ENCODE data around the gene SLC15A4. TPM values are rescaled to one million over a fixed set of nuclear protein-coding genes. Genes with fewer than 3 reads are reported as not detected.

The SLC15A4 gene
- total RNA-seq, 1 donor from 2014 or later: 35.0 TPM

DNA sequence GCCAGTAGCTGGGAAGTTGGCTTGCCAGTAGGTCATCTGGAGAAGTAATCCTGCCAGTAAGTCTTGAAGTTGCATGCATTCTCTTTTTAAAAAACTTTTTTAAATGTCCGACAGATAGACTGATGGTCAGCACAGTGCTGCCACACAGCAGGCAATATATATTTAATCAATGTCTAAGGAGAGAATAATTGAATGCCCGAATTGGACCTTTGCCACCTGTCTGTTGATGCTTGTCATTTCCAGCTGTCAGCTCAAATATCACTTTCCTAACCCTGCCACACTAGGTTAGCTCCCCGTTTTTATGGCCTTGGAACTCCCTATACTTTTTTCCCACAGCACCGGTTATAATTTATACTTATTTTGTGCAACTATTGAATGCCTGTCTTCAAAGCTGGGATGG is 2.1 kb upstream of the SLC15A4 start:
- H3K9me3 ChIP-seq (ENCODE audit: control insufficient read depth in 3 of 3, low read length in 3 of 3): no peaks in the 10 kb centered on the region
- peak overlapping the region in 2 of 3 donors; percentile 4 to 6 for H3K4me3 ChIP-seq (ENCODE audit: low read length in 3 of 3)
- H3K4me1 ChIP-seq (ENCODE audit: control insufficient read depth in 3 of 3, insufficient read depth in 3 of 3, low read length in 3 of 3): peaks cover 29 to 34% (median 29%) of the 10 kb centered on the region in 3 donors
- no peak overlapping the region for H3K27ac ChIP-seq (ENCODE audit: low read depth, low read length)
- peaks cover 0 to 2% (median 2%) of the 10 kb centered on the region in 3 donors for H3K36me3 ChIP-seq (ENCODE audit: control insufficient read depth in 3 of 3, insufficient read depth in 3 of 3, low read length in 3 of 3)
- H3K9ac ChIP-seq (ENCODE audit: low read depth in 1 of 3, low read length in 3 of 3): peak overlapping the region in 2 of 3 donors; percentile 8 to 47
- no peaks in the 10 kb centered on the region for H3K27me3 ChIP-seq (ENCODE audit: control insufficient read depth in 3 of 3, insufficient read depth in 3 of 3, low read length in 3 of 3)

DNA sequence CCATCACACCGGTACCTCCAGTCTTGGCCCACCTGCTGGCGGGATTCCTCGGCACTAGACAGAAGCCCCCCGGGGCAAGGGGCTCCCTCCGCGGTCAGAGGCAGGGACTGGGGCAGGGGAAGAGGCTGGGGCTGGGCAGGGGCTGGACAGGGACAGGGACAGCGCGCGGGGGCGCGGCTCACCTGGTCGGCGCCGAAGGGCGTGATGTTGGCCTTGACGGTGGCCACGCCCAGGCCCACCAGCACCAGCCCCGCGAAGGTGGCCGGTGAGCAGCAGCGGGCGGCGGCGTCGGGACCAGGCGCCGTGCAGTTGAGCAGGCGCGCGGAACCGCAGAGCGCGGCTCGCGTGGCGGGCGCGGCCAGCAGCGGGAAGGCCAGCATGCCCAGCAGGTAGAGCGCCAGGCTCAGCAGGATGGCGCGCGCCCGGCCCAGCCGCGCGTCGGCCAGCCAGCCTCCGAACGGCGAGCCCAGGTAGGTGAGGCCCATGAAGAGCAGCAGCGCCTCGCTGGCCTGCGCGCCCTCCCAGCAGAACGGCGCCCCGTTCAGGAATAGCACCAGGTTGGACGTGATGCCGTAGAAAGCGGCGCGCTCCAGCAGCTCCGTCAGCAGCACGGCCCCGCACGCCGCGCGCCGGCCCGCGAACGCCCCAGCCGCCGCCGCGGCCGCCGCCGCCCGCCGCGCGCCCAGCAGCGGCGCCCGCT is 392 bp downstream of the SLC15A4 start:
- H3K9me3 ChIP-seq (ENCODE audit: control insufficient read depth in 3 of 3, low read length in 3 of 3): no peaks in the 10 kb centered on the region
- H3K27ac ChIP-seq (ENCODE audit: low read depth, low read length): peak overlapping the region; percentile 80
- H3K4me1 ChIP-seq (ENCODE audit: control insufficient read depth in 3 of 3, insufficient read depth in 3 of 3, low read length in 3 of 3): peaks cover 45 to 50% (median 49%) of the 10 kb centered on the region in 3 donors
- peak overlapping the region; percentile 84 to 97 (median 87) for H3K9ac ChIP-seq (ENCODE audit: low read depth in 1 of 3, low read length in 3 of 3)
- H3K27me3 ChIP-seq (ENCODE audit: control insufficient read depth in 3 of 3, insufficient read depth in 3 of 3, low read length in 3 of 3): no peaks in the 10 kb centered on the region
- peaks cover 0 to 5% (median 2%) of the 10 kb centered on the region in 3 donors for H3K36me3 ChIP-seq (ENCODE audit: control insufficient read depth in 3 of 3, insufficient read depth in 3 of 3, low read length in 3 of 3)
- peak overlapping the region; percentile 72 to 94 (median 91) for H3K4me3 ChIP-seq (ENCODE audit: low read length in 3 of 3)

DNA sequence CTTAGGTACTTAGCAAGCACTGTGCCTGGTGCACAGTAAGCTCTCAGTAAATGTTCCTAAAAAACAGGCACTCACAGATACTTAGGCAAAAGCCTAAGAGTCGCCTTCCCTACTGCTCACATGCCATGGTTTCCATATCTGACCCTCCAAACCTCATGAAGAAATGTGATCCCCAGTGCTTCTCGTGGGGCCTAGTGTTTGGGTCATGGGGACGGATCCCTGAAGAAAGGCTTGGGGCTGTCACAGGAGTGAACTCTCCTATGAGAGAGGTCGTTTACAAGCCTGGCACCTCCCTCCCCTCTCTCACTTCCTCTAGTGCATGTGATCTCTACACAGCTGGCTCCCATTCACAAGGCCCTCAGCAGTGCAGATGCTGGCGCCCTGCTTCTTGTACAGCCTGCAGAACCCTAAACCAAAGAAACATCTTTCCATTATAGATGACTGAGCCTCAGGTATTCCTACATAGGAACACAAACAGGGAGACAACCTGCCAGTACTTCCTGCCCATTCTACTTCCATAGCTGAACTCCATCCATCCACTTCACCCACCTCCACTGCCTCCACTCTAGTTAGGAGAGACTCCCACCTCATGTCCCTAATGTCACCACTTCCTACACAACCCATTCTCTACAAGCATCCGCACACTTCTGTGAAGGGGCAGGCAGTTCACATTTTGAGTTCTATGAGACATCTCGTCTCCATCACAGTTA is 2.9 kb downstream of the SLC15A4 start:
- no peaks in the 10 kb centered on the region for H3K9me3 ChIP-seq (ENCODE audit: control insufficient read depth in 3 of 3, low read length in 3 of 3)
- H3K4me1 ChIP-seq (ENCODE audit: control insufficient read depth in 3 of 3, insufficient read depth in 3 of 3, low read length in 3 of 3): peaks cover 66 to 74% (median 69%) of the 10 kb centered on the region in 3 donors
- peak overlapping the region; percentile 97 for H3K27ac ChIP-seq (ENCODE audit: low read depth, low read length)
- no peaks in the 10 kb centered on the region for H3K27me3 ChIP-seq (ENCODE audit: control insufficient read depth in 3 of 3, insufficient read depth in 3 of 3, low read length in 3 of 3)
- peak overlapping the region; percentile 3 to 43 (median 22) for H3K4me3 ChIP-seq (ENCODE audit: low read length in 3 of 3)
- H3K9ac ChIP-seq (ENCODE audit: low read depth in 1 of 3, low read length in 3 of 3): peak overlapping the region in 2 of 3 donors; percentile 48 to 58
- H3K36me3 ChIP-seq (ENCODE audit: control insufficient read depth in 3 of 3, insufficient read depth in 3 of 3, low read length in 3 of 3): peaks cover 0 to 4% (median 2%) of the 10 kb centered on the region in 3 donors

DNA sequence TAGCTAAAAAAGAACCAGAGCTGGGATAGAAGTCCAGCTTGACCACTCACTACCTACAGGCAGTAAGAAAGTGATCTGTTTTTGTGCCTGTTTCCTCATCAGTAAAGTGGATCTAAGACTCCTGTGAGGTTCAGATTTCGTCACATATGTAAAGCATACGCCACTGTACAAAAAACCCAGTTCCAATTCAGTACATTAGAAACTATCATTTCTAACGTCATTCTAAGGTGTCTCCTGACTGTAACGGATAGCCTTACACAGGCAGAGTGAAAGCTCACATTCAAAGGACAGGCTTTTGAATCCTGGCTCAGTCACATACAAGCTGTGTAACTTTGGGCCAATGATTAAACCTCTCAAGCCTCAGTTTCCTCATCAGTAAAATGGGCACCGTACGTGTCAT is 3.5 kb downstream of the SLC15A4 start:
- H3K4me3 ChIP-seq (ENCODE audit: low read length in 3 of 3): peak overlapping the region in 2 of 3 donors; percentile 6 to 22
- H3K9ac ChIP-seq (ENCODE audit: low read depth in 1 of 3, low read length in 3 of 3): peak overlapping the region; percentile 28 to 72 (median 64)
- H3K27ac ChIP-seq (ENCODE audit: low read depth, low read length): peak overlapping the region; percentile 97
- H3K36me3 ChIP-seq (ENCODE audit: control insufficient read depth in 3 of 3, insufficient read depth in 3 of 3, low read length in 3 of 3): peaks cover 0 to 4% (median 2%) of the 10 kb centered on the region in 3 donors
- no peaks in the 10 kb centered on the region for H3K27me3 ChIP-seq (ENCODE audit: control insufficient read depth in 3 of 3, insufficient read depth in 3 of 3, low read length in 3 of 3)
- no peaks in the 10 kb centered on the region for H3K9me3 ChIP-seq (ENCODE audit: control insufficient read depth in 3 of 3, low read length in 3 of 3)
- H3K4me1 ChIP-seq (ENCODE audit: control insufficient read depth in 3 of 3, insufficient read depth in 3 of 3, low read length in 3 of 3): peaks cover 71 to 76% (median 72%) of the 10 kb centered on the region in 3 donors

DNA sequence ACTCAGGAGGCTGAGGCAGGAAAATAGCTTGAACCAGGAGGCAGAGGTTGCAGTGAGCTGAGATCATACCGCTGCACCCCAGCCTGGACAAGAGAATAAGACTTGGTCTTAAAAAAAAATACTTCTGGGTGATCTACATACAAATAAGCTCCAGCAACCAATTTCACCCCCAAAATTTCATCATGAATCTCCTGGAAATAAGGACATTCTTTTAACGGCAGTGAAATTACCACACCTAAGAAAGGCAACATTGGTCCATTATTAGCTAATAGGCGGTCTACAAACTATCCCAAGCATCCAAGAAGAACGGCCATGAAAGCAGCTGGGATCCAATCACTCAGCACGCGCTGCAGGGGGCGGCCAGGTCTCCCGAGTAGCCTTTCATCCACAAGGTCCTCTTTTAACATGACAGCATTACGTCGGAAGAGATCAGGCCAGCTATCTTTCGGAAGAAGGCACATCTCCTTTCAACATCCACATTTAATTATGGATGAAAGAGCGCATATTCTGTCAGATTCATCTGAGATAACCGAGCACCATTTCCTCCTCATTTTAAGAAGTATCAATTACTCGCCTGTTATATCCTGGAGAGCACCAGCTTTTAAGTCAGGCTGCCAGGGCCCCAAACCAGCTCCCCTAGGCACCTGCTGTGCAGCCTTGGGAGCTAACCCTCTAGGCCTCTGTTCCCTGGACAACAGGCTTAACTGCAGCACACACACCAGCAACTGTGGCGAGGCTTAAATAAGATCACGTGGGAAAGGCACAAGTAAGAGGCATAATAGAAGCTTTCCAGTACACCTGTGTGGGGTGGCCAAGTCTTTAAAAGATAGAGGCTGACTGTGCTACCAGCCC is 4.2 kb downstream of the SLC15A4 start:
- Histone ChIP-seq H3K27ac (ENCODE audit: low read depth, low read length) (peak overlapping the region; percentile 97), H3K9me3 (ENCODE audit: control insufficient read depth in 3 of 3, low read length in 3 of 3) (no peaks in the 10 kb centered on the region), H3K27me3 (ENCODE audit: control insufficient read depth in 3 of 3, insufficient read depth in 3 of 3, low read length in 3 of 3) (no peaks in the 10 kb centered on the region), H3K4me3 (ENCODE audit: low read length in 3 of 3) (peak overlapping the region in 2 of 3 donors; percentile 2 to 17), H3K4me1 (ENCODE audit: control insufficient read depth in 3 of 3, insufficient read depth in 3 of 3, low read length in 3 of 3) (peaks cover 71 to 77% (median 71%) of the 10 kb centered on the region in 3 donors), H3K36me3 (ENCODE audit: control insufficient read depth in 3 of 3, insufficient read depth in 3 of 3, low read length in 3 of 3) (peaks cover 2 to 4% (median 2%) of the 10 kb centered on the region in 3 donors), H3K9ac (ENCODE audit: low read depth in 1 of 3, low read length in 3 of 3) (peak overlapping the region; percentile 28 to 72 (median 64))

DNA sequence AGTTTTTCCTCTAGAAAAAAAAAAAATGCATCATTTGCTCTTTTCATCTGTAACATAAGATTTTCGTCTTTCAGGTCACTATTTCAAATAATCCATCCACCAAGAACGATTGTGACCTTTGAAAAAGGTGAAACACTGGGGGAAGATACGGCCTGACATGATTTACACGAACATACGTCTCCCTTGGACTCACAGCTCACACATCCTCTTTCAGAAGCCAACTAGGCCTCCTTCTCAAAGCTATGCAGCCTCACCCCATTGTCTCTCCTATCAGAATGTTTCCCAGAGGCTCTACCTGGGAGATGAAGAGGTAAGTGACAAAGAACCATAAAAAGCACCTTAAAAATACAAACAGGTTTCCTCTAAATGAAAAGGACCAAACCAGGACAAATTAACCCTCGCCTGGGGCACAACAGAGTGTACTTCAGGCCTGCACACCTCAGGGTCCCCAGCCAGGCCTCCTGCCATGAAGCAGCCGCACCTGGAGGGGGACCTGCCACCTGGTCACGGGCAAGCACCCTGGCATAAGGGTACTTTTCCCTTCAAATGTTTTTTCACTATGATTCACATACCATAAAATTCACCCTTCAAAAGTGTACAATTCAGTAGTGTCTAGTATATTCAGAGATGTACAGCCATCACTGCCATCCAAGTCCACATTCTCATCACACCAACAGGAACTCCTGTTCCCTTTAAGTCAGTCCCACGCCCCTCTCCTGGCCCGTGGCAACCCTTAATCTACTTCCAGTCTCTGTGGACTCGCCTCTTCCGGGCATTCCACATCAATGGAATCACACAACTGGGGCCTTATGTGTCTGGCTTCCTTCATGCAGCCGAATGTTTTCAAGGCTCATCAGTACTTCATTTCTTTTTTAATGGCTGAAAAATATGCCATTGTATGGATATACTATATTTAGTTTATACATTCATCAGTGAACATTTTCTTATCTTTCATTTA is 5.4 kb downstream of the SLC15A4 start:
- Histone ChIP-seq H3K9ac (ENCODE audit: low read depth in 1 of 3, low read length in 3 of 3) (peak overlapping the region; percentile 63 to 77 (median 65)), H3K27ac (ENCODE audit: low read depth, low read length) (peak overlapping the region; percentile 97), H3K9me3 (ENCODE audit: control insufficient read depth in 3 of 3, low read length in 3 of 3) (no peaks in the 10 kb centered on the region), H3K4me3 (ENCODE audit: low read length in 3 of 3) (peak overlapping the region in 1 of 3 donors; percentile 49), H3K4me1 (ENCODE audit: control insufficient read depth in 3 of 3, insufficient read depth in 3 of 3, low read length in 3 of 3) (peaks cover 80 to 81% (median 80%) of the 10 kb centered on the region in 3 donors), H3K27me3 (ENCODE audit: control insufficient read depth in 3 of 3, insufficient read depth in 3 of 3, low read length in 3 of 3) (no peaks in the 10 kb centered on the region), H3K36me3 (ENCODE audit: control insufficient read depth in 3 of 3, insufficient read depth in 3 of 3, low read length in 3 of 3) (peaks cover 4 to 10% (median 9%) of the 10 kb centered on the region in 3 donors)

DNA sequence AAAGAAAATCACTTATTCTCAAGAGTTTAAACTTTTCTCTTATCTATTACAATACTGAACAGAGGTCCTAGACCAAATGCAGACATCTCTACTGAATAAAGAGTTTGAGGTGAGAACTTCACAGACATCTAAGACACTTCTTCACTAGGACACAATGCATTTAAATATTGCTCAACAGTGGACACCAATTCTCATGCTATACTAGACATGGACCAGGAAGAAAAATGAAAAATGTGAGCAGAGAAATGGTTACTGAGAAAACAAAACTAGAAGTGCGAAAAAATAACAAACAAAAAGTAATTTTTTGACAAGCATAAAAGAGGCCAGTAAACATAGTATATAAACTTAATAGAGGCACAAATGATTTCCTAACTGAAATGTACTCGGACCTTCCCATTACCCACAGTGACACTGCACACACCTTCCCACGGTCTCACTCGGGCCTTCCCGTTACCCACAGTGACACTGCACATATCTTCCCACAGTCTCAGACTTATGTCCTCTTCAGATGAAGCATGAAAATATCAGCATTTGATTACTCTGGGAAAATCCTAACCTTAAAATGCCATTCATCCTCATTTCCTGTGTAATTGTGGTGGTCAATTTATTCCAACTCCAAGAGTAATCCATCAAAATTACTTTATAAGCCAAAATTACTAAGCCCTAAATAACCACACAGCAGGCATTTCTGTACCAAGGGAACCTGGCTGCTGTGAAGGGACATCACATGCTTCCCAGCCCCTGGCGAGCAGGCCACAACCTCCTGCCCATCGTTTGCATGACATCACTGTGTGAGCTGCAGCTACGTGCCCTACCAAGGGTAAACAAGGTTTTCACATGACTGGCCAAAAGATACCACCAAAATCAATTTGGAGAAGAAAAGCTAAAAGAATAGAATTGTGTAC is 6.4 kb downstream of the SLC15A4 start:
- H3K27me3 ChIP-seq (ENCODE audit: control insufficient read depth in 3 of 3, insufficient read depth in 3 of 3, low read length in 3 of 3): no peaks in the 10 kb centered on the region
- H3K36me3 ChIP-seq (ENCODE audit: control insufficient read depth in 3 of 3, insufficient read depth in 3 of 3, low read length in 3 of 3): peaks cover 4 to 11% (median 9%) of the 10 kb centered on the region in 3 donors
- H3K4me3 ChIP-seq (ENCODE audit: low read length in 3 of 3): peak overlapping the region; percentile 1 to 49 (median 16)
- peak overlapping the region; percentile 43 to 77 (median 65) for H3K9ac ChIP-seq (ENCODE audit: low read depth in 1 of 3, low read length in 3 of 3)
- peaks cover 83 to 90% (median 88%) of the 10 kb centered on the region in 3 donors for H3K4me1 ChIP-seq (ENCODE audit: control insufficient read depth in 3 of 3, insufficient read depth in 3 of 3, low read length in 3 of 3)
- peak overlapping the region; percentile 97 for H3K27ac ChIP-seq (ENCODE audit: low read depth, low read length)
- H3K9me3 ChIP-seq (ENCODE audit: control insufficient read depth in 3 of 3, low read length in 3 of 3): no peaks in the 10 kb centered on the region

DNA sequence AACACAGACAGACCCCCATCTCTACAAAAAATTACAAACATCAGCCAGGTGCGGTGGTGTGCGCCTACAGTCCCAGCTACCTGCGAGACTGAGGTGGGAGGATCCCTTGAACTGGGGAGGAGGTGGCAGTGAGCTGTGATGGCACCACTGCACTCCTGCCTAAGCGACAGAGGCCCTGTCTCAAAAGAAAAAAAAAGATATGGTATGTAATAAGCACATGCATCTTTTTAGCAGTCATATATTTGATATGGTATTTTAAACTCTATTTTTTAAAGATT is 7.2 kb downstream of the SLC15A4 start:
- Histone ChIP-seq H3K9ac (ENCODE audit: low read depth in 1 of 3, low read length in 3 of 3) (peak overlapping the region; percentile 45 to 73 (median 55)), H3K4me1 (ENCODE audit: control insufficient read depth in 3 of 3, insufficient read depth in 3 of 3, low read length in 3 of 3) (peaks cover 80 to 89% (median 89%) of the 10 kb centered on the region in 3 donors)

More for the DNA sequence above, 7.2 kb downstream of the SLC15A4 start:
- H3K36me3 ChIP-seq (ENCODE audit: control insufficient read depth in 3 of 3, insufficient read depth in 3 of 3, low read length in 3 of 3): peaks cover 4 to 9% (median 9%) of the 10 kb centered on the region in 3 donors
- peak overlapping the region; percentile 97 for H3K27ac ChIP-seq (ENCODE audit: low read depth, low read length)
- H3K27me3 ChIP-seq (ENCODE audit: control insufficient read depth in 3 of 3, insufficient read depth in 3 of 3, low read length in 3 of 3): no peaks in the 10 kb centered on the region
- H3K4me3 ChIP-seq (ENCODE audit: low read length in 3 of 3): peak overlapping the region in 2 of 3 donors; percentile 24 to 52
- H3K9me3 ChIP-seq (ENCODE audit: control insufficient read depth in 3 of 3, low read length in 3 of 3): no peaks in the 10 kb centered on the region
